ENCODE data around the gene ADAMTS2. TPM values are rescaled to one million over a fixed set of nuclear protein-coding genes. Genes with fewer than 3 reads are reported as not detected.

The ADAMTS2 gene
- total and polyA plus RNA-seq, 2 of the 8 experiments (the other 6 are each of a cell fraction or from before 2014, with no cell fraction given): 6.6 to 7.3 TPM

DNA sequence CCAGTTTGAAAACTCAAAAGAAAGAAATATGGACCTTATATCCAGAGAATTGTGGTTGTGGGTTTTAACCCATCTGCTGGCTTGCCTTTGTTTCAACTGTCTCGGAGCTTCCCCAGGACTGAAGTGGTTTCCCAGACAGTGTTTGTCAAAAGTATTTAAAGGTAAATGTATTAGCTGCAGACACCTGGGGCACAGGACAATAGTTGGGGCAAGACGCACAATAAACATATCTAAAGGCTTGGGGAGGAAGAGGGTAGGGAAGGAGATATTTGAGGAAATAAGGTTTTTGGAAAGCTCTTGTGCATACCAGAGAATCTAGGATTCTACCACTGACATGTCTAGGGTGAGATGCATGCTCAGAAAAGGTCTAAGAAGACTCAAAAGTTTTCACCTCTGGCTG is 99.0 kb downstream of the ADAMTS2 start (continued):
- TF ChIP-seq, protein P1, sequence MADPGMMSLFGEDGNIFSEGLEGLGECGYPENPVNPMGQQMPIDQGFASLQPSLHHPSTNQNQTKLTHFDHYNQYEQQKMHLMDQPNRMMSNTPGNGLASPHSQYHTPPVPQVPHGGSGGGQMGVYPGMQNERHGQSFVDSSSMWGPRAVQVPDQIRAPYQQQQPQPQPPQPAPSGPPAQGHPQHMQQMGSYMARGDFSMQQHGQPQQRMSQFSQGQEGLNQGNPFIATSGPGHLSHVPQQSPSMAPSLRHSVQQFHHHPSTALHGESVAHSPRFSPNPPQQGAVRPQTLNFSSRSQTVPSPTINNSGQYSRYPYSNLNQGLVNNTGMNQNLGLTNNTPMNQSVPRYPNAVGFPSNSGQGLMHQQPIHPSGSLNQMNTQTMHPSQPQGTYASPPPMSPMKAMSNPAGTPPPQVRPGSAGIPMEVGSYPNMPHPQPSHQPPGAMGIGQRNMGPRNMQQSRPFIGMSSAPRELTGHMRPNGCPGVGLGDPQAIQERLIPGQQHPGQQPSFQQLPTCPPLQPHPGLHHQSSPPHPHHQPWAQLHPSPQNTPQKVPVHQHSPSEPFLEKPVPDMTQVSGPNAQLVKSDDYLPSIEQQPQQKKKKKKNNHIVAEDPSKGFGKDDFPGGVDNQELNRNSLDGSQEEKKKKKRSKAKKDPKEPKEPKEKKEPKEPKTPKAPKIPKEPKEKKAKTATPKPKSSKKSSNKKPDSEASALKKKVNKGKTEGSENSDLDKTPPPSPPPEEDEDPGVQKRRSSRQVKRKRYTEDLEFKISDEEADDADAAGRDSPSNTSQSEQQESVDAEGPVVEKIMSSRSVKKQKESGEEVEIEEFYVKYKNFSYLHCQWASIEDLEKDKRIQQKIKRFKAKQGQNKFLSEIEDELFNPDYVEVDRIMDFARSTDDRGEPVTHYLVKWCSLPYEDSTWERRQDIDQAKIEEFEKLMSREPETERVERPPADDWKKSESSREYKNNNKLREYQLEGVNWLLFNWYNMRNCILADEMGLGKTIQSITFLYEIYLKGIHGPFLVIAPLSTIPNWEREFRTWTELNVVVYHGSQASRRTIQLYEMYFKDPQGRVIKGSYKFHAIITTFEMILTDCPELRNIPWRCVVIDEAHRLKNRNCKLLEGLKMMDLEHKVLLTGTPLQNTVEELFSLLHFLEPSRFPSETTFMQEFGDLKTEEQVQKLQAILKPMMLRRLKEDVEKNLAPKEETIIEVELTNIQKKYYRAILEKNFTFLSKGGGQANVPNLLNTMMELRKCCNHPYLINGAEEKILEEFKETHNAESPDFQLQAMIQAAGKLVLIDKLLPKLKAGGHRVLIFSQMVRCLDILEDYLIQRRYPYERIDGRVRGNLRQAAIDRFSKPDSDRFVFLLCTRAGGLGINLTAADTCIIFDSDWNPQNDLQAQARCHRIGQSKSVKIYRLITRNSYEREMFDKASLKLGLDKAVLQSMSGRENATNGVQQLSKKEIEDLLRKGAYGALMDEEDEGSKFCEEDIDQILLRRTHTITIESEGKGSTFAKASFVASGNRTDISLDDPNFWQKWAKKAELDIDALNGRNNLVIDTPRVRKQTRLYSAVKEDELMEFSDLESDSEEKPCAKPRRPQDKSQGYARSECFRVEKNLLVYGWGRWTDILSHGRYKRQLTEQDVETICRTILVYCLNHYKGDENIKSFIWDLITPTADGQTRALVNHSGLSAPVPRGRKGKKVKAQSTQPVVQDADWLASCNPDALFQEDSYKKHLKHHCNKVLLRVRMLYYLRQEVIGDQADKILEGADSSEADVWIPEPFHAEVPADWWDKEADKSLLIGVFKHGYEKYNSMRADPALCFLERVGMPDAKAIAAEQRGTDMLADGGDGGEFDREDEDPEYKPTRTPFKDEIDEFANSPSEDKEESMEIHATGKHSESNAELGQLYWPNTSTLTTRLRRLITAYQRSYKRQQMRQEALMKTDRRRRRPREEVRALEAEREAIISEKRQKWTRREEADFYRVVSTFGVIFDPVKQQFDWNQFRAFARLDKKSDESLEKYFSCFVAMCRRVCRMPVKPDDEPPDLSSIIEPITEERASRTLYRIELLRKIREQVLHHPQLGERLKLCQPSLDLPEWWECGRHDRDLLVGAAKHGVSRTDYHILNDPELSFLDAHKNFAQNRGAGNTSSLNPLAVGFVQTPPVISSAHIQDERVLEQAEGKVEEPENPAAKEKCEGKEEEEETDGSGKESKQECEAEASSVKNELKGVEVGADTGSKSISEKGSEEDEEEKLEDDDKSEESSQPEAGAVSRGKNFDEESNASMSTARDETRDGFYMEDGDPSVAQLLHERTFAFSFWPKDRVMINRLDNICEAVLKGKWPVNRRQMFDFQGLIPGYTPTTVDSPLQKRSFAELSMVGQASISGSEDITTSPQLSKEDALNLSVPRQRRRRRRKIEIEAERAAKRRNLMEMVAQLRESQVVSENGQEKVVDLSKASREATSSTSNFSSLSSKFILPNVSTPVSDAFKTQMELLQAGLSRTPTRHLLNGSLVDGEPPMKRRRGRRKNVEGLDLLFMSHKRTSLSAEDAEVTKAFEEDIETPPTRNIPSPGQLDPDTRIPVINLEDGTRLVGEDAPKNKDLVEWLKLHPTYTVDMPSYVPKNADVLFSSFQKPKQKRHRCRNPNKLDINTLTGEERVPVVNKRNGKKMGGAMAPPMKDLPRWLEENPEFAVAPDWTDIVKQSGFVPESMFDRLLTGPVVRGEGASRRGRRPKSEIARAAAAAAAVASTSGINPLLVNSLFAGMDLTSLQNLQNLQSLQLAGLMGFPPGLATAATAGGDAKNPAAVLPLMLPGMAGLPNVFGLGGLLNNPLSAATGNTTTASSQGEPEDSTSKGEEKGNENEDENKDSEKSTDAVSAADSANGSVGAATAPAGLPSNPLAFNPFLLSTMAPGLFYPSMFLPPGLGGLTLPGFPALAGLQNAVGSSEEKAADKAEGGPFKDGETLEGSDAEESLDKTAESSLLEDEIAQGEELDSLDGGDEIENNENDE (IDR thresholded peaks at IDR 0.05; ENCODE audit: insufficient replicate concordance, low read length): no peak
- TF ChIP-seq NANOG (IDR thresholded peaks at IDR 0.05; ENCODE audit: insufficient read depth, low read depth, low read length, poor library complexity, severe bottlenecking): no peak
- no peak for TF ChIP-seq MAFK (IDR thresholded peaks at IDR 0.05; ENCODE audit: low read depth, low read length)
- TF ChIP-seq KDM5A (IDR thresholded peaks at IDR 0.05; ENCODE audit: low read length): no peak
- TF ChIP-seq, protein P2, sequence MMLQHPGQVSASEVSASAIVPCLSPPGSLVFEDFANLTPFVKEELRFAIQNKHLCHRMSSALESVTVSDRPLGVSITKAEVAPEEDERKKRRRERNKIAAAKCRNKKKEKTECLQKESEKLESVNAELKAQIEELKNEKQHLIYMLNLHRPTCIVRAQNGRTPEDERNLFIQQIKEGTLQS (IDR thresholded peaks at IDR 0.05; ENCODE audit: insufficient read depth, low read depth, low read length): no peak
- TF ChIP-seq JUND (IDR thresholded peaks at IDR 0.05; ENCODE audit: low read length): no peak
- TF ChIP-seq ZNF274 (IDR thresholded peaks at IDR 0.05; ENCODE audit: borderline replicate concordance, extremely low read depth, low read length): no peak
